Mesendoderm (in vitro differentiated cells): ENCODE measurements around the gene SGK2. TPM values are rescaled to one million over a fixed set of nuclear protein-coding genes. Genes with fewer than 3 reads are reported as not detected.

Experiments
- DNase-seq: peaks from one replicate; pipeline ENCODE4 v3.0.0; 2013
- H2AK5ac ChIP-seq: 2 replicates; pipeline ENCODE4 v1.6.1; 2013; ENCODE audit warnings: low read length, inconsistent platforms
- H2BK120ac ChIP-seq: 2 replicates; pipeline ENCODE4 v1.6.1; 2013; ENCODE audit warnings: low read depth, mild to moderate bottlenecking, low read length, moderate library complexity, mixed read lengths
- H2BK15ac ChIP-seq: replicated peaks from 2 replicates; pipeline ENCODE4 v1.6.1; 2013; ENCODE audit warnings: low read depth, mild to moderate bottlenecking, moderate library complexity
- H2BK5ac ChIP-seq: 2 replicates; pipeline ENCODE4 v1.6.1; 2013; ENCODE audit warnings: low read length, inconsistent platforms
- H3K18ac ChIP-seq: 2 replicates; pipeline ENCODE4 v1.6.1; 2013; ENCODE audit warnings: mild to moderate bottlenecking, low read length, mixed read lengths
- H3K23ac ChIP-seq: one replicate; pipeline ENCODE4 v1.6.1; 2013; ENCODE audit warnings: low read length
- H3K27ac ChIP-seq: 2 replicates; pipeline ENCODE4 v1.5.1; 2013; ENCODE audit warnings: low read depth, mild to moderate bottlenecking, inconsistent platforms, low read length, moderate library complexity
- H3K27me3 ChIP-seq: 2 replicates; pipeline ENCODE4 v1.6.1; 2013; ENCODE audit warnings: low read length, control low read depth, mild to moderate bottlenecking, inconsistent platforms; ENCODE audit not compliant: insufficient read depth, poor library complexity
- H3K36me3 ChIP-seq: 2 replicates; pipeline ENCODE4 v1.6.1; 2013; ENCODE audit warnings: low read length, inconsistent platforms; ENCODE audit not compliant: control insufficient read depth, insufficient read depth
- H3K4ac ChIP-seq: one replicate; pipeline ENCODE4 v1.6.1; 2013; ENCODE audit warnings: low read depth, mild to moderate bottlenecking, low read length, moderate library complexity
- H3K4me1 ChIP-seq: 2 replicates; pipeline ENCODE4 v1.6.1; 2013; ENCODE audit warnings: low read depth, low read length, inconsistent platforms; ENCODE audit not compliant: control insufficient read depth
- H3K4me2 ChIP-seq: 2 replicates; pipeline ENCODE4 v1.6.1; 2013; ENCODE audit warnings: low read length
- H3K4me3 ChIP-seq: 2 replicates; pipeline ENCODE4 v1.5.1; 2013; ENCODE audit warnings: mild to moderate bottlenecking, low read length
- H3K56ac ChIP-seq: one replicate; pipeline ENCODE4 v1.6.1; 2013; ENCODE audit warnings: low read length
- H3K79me1 ChIP-seq: 2 replicates; pipeline ENCODE4 v1.6.1; 2013; ENCODE audit warnings: low read length, inconsistent platforms
- H3K79me2 ChIP-seq: 2 replicates; pipeline ENCODE4 v1.6.1; 2013; ENCODE audit warnings: mild to moderate bottlenecking, low read length; ENCODE audit not compliant: control insufficient read depth, insufficient read depth
- H3K9ac ChIP-seq: 2 replicates; pipeline ENCODE4 v1.6.1; 2013; ENCODE audit warnings: low read length, inconsistent platforms
- H4K5ac ChIP-seq: one replicate; pipeline ENCODE4 v1.6.1; 2013; ENCODE audit warnings: low read length
- H4K8ac ChIP-seq: one replicate; pipeline ENCODE4 v1.6.1; 2013; ENCODE audit warnings: low read depth, mild to moderate bottlenecking, control low read depth, low read length, moderate library complexity
- WGBS: extraction: QIAGEN DNeasy Blood & Tissue Kit; methylation state at CpG from one replicate; pipeline ENCODE4 v1.1.7; 2013; ENCODE audit warnings: low lambda C conversion rate, missing lambda C conversion rate; ENCODE audit not compliant: insufficient coverage; ENCODE audit errors: extremely low coverage; 5-methylcytosine and 5-hydroxymethylcytosine counted together
- polyA plus RNA-seq, 2 experiments: library from polyadenylated mRNA; stranded (reverse); fragments of 200-250 nt; gene quantifications; one replicate each; pipeline ENCODE4 v1.2.3, GENCODE V29; 2013

Gene SGK2
- polyA plus RNA-seq (2013, experiment 1 of 2): 0.04 TPM
- 0.08 TPM for polyA plus RNA-seq (2013, experiment 2 of 2)

DNA sequence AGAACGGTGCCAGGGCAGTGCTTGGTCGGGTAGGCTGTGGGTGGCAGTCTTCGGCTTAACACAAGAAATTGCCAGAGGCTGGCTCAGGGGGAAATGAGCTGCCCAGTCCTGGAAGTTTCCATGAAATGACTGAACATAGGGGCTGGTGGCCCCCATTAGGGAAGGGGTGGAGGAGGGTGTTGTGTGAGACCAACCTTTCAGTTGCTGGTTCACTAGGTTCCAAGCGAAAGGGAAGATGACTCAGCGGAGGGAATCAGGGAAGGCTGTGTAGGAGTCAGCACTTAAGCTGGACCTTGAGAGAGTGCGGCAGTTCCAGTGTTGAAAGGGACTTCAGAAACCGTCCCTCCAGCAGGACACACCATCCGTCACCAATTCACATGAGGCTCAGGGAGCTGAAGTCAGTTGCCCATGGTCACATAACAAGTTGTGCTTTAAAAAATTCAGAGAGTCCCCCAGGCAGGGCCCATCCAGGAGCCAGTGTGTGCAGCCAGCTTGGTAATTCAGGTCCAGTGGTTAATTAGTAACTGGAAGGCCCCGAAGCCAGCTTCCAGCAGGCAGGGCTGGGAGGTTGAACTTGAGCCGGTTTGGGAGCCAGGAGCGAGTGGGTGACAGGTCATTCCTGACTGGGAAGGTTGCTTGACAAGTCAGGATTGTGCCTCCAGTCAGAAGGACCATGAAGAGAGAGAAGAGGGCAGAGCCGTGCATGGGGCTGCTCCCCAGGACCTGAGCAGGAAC lies at the start of gene SGK2:
TSS of gene SGK2 (plus strand) at position 616 of the 735 bp plus-strand sequence. CDS start 7,469 bp downstream, outside the sequence.
- no peaks in the 10 kb centered on the region for H3K79me2 ChIP-seq

DNA sequence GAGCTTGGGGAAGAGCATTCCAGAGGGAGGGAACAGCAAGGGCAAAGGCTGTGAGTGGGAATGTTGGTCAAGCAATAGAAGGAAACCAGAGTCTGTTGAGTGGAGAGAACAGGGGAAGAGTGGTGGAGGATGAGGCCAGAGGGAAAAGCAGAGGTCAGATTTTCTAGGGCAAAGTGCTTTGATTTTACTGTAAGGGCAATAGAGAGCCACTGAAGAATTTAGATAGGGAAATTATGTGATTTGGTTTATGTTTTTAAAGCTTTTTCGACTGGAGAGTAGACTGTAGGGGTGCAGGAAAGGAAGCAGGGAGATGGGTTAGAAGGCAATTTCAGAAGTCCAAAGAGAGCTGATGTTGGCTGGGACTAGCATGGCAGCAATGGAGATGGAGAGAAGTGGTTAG lies 46.9 kb upstream of the SGK2 start:
- no peak overlapping the region for H4K5ac ChIP-seq
- H3K27ac ChIP-seq: no peak overlapping the region
- H3K56ac ChIP-seq: no peak overlapping the region
- H3K4me2 ChIP-seq: no peak overlapping the region
- no peak overlapping the region for H2AK5ac ChIP-seq
- peaks cover 5% of the 10 kb centered on the region for H3K4me1 ChIP-seq
- no peaks in the 10 kb centered on the region for H3K79me2 ChIP-seq
- WGBS: 100% methylated on average over 1 of the region's 1 CpG
- no peak overlapping the region for H4K8ac ChIP-seq
- H3K4ac ChIP-seq: no peak overlapping the region
- H2BK120ac ChIP-seq: no peak overlapping the region
- H3K27me3 ChIP-seq: no peaks in the 10 kb centered on the region
- no peak overlapping the region for H2BK15ac ChIP-seq
- H3K23ac ChIP-seq: no peak overlapping the region
- no peak overlapping the region for H3K9ac ChIP-seq
- H3K18ac ChIP-seq: no peak overlapping the region
- DNase-seq: no peak
- no peaks in the 10 kb centered on the region for H3K36me3 ChIP-seq
- H3K4me3 ChIP-seq: no peak overlapping the region
- no peaks in the 10 kb centered on the region for H3K79me1 ChIP-seq
- H2BK5ac ChIP-seq: no peak overlapping the region

More for the DNA sequence above, at the start of gene SGK2:
- DNase-seq: peak; percentile 28
- Histone ChIP-seq H2BK5ac (no peak within 1 kb of the TSS), H3K23ac (no peak within 1 kb of the TSS), H3K36me3 (no peaks in the 10 kb centered on the region), H2BK120ac (no peak within 1 kb of the TSS), H3K4me3 (no peak within 1 kb of the TSS), H2AK5ac (no peak within 1 kb of the TSS), H3K4me1 (no peaks in the 10 kb centered on the region), H3K27me3 (no peaks in the 10 kb centered on the region), H4K5ac (no peak within 1 kb of the TSS), H3K9ac (no peak within 1 kb of the TSS), H3K79me1 (no peaks in the 10 kb centered on the region), H3K18ac (no peak within 1 kb of the TSS), H4K8ac (no peak within 1 kb of the TSS), H3K4ac (peak within 1 kb of the TSS; percentile 89), H3K27ac (no peak within 1 kb of the TSS), H3K4me2 (no peak within 1 kb of the TSS), H3K56ac (no peak within 1 kb of the TSS), H2BK15ac (no peak within 1 kb of the TSS)
- WGBS: no CpG with 5 or more reads among the region's 12 CpGs

DNA sequence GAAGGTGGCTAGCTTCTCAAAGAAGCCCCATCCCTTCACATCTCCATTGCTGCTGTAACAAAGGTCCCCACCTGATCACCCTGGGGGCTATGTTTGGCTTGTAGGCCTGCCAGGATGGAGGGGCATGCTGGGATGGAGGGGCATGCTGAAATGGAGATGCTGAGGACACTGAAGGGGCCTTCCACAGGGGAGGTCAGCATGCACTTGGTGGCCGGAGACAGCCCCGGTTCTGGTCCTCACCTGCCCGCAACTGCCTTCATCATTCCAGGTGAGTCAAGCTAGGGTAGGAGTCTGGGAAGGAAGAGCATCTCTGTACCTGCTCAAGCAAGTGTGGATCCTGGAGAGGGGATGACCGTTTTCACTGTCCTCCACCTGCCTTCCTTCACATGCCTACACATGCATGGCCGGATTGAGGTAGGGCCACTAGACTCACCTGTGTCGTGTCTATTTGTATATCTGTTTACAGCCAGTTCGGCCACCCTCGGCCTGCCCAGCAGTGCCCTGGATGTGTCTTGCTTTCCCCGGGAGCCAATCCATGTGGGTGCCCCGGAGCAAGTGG lies 45.4 kb upstream of the SGK2 start:
- H3K79me1 ChIP-seq: no peaks in the 10 kb centered on the region
- no peak overlapping the region for H3K23ac ChIP-seq
- H3K18ac ChIP-seq: no peak overlapping the region
- H3K4me2 ChIP-seq: peak overlapping the region; percentile 40
- H3K4ac ChIP-seq: no peak overlapping the region
- no peaks in the 10 kb centered on the region for H3K79me2 ChIP-seq
- no peak overlapping the region for H2BK120ac ChIP-seq
- no peak overlapping the region for H3K27ac ChIP-seq
- no peak overlapping the region for H2AK5ac ChIP-seq
- no peak overlapping the region for H4K8ac ChIP-seq
- no peak for DNase-seq
- H3K4me3 ChIP-seq: peak overlapping the region; percentile 9
- peak overlapping the region; percentile 85 for H3K56ac ChIP-seq
- no peak overlapping the region for H4K5ac ChIP-seq
- no peaks in the 10 kb centered on the region for H3K27me3 ChIP-seq
- H2BK5ac ChIP-seq: no peak overlapping the region
- no CpG with 5 or more reads among the region's 10 CpGs for WGBS
- H3K4me1 ChIP-seq: no peaks in the 10 kb centered on the region
- H3K9ac ChIP-seq: peak overlapping the region; percentile 68
- H2BK15ac ChIP-seq: no peak overlapping the region
- no peaks in the 10 kb centered on the region for H3K36me3 ChIP-seq

DNA sequence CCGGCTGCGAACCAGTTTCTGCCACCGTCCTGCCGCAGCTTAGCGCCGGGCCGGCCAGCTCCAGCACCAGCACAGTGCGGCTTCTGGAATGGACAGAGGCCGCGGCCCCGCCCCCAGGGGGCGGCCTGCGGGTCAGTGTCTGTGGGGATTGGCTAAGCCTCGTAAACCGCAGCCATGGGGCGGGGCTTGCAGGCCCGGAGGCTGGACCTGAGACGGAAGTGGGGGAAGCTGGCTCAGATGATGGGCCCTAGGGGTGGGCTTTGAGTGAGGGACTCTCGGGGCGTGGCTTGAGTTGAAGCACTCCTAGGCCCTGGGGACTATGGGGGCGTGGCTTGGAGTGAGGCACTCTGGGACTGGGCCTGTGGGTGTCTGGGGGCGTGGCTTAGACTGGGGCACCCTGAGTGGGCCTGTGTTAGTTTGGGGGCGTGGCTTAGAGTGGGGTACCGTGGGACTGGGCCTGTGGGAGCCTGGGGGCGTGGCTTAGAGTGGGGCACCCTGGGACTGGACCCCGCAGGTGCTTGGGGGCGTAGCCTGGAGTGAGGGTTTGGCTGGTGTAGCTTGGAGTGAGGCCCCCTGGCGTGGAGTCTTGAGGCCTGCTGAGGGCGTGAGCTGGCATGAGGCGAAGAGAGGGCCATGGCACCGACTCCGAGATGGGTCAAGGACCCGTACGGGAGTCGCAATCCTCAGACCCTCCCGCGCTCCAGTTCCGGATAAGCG lies 44.7 kb upstream of the SGK2 start:
- Histone ChIP-seq H2AK5ac (no peak overlapping the region), H4K5ac (no peak overlapping the region), H3K9ac (peak overlapping the region; percentile 68), H3K4me3 (peak overlapping the region; percentile 43), H3K27me3 (no peaks in the 10 kb centered on the region), H2BK120ac (no peak overlapping the region), H3K4me2 (peak overlapping the region; percentile 40), H3K36me3 (no peaks in the 10 kb centered on the region), H2BK15ac (no peak overlapping the region), H3K23ac (no peak overlapping the region), H3K56ac (peak overlapping the region; percentile 85), H3K27ac (no peak overlapping the region), H3K4me1 (no peaks in the 10 kb centered on the region), H3K79me1 (no peaks in the 10 kb centered on the region), H3K79me2 (no peaks in the 10 kb centered on the region), H2BK5ac (no peak overlapping the region), H3K18ac (no peak overlapping the region), H4K8ac (no peak overlapping the region), H3K4ac (no peak overlapping the region)
- no CpG with 5 or more reads among the region's 39 CpGs for WGBS
- DNase-seq: peak; percentile 99

DNA sequence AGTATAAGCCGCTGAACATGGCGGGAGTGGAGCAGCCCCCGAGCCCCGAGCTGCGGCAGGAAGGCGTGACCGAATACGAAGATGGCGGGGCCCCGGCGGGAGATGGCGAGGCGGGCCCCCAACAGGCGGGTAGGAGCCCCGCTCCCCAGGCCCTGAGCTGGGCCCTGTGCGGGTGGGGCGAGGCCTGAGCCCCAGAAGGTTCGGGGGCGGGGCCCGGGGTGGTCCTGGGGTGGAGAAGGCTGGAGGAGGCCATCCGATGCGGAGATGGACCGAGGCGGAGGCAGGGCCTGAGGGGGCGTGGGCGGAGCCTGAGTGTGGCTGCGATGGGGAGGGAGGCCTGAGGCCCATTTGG lies 44.2 kb upstream of the SGK2 start:
- H4K8ac ChIP-seq: no peak overlapping the region
- no peaks in the 10 kb centered on the region for H3K4me1 ChIP-seq
- H3K27ac ChIP-seq: no peak overlapping the region
- H4K5ac ChIP-seq: no peak overlapping the region
- H3K27me3 ChIP-seq: no peaks in the 10 kb centered on the region
- H3K79me2 ChIP-seq: no peaks in the 10 kb centered on the region
- H2AK5ac ChIP-seq: no peak overlapping the region
- no peak for DNase-seq
- no peaks in the 10 kb centered on the region for H3K79me1 ChIP-seq
- H3K4ac ChIP-seq: no peak overlapping the region
- H3K9ac ChIP-seq: peak overlapping the region; percentile 64
- H3K56ac ChIP-seq: peak overlapping the region; percentile 44
- WGBS: no CpG with 5 or more reads among the region's 27 CpGs
- H3K4me2 ChIP-seq: peak overlapping the region; percentile 50
- H3K36me3 ChIP-seq: no peaks in the 10 kb centered on the region
- H3K18ac ChIP-seq: no peak overlapping the region
- H2BK15ac ChIP-seq: no peak overlapping the region
- H3K23ac ChIP-seq: no peak overlapping the region
- H2BK5ac ChIP-seq: no peak overlapping the region
- H2BK120ac ChIP-seq: no peak overlapping the region
- H3K4me3 ChIP-seq: peak overlapping the region; percentile 43
